Duodenal mucosa (tissue), 2 donors: ENCODE measurements around the gene SPTBN4.
"Not testable (repeated sequence)": the region's sequence is repeated elsewhere in the genome, so short reads cannot be mapped to it uniquely, and the experiment has no call there.

Source experiments
- H3K27ac ChIP-seq: one replicate; pipeline ENCODE4 v1.7.0; 2013; ENCODE audit warnings: low read depth, low read length
- H3K27me3 ChIP-seq, 2 donors: one replicate each; pipeline ENCODE4 v1.7.0; 2013; ENCODE audit warnings: low read length in 2 of 2, control low read depth in 1 of 2; ENCODE audit not compliant: insufficient read depth in 2 of 2, control insufficient read depth in 1 of 2
- H3K36me3 ChIP-seq, 2 donors: one replicate each; pipeline ENCODE4 v1.7.0; 2013; ENCODE audit warnings: low read length in 2 of 2, control low read depth in 1 of 2; ENCODE audit not compliant: insufficient read depth in 2 of 2, control insufficient read depth in 1 of 2
- H3K4me1 ChIP-seq, 2 donors: one replicate each; pipeline ENCODE4 v1.7.0; 2013; ENCODE audit warnings: low read length in 2 of 2, control low read depth in 1 of 2; ENCODE audit not compliant: insufficient read depth in 2 of 2, control insufficient read depth in 1 of 2
- H3K4me3 ChIP-seq, 2 donors: one replicate each; pipeline ENCODE4 v1.7.0; 2013; ENCODE audit warnings: low read length in 2 of 2, low read depth in 1 of 2
- H3K9ac ChIP-seq, 2 donors: one replicate each; pipeline ENCODE4 v1.7.0; 2013; ENCODE audit warnings: low read length in 2 of 2, low read depth in 1 of 2
- H3K9me3 ChIP-seq, 2 donors: one replicate each; pipeline ENCODE4 v1.7.0; 2013; ENCODE audit warnings: low read length in 2 of 2, control low read depth in 1 of 2; ENCODE audit not compliant: control insufficient read depth in 1 of 2

Gene SPTBN4

DNA sequence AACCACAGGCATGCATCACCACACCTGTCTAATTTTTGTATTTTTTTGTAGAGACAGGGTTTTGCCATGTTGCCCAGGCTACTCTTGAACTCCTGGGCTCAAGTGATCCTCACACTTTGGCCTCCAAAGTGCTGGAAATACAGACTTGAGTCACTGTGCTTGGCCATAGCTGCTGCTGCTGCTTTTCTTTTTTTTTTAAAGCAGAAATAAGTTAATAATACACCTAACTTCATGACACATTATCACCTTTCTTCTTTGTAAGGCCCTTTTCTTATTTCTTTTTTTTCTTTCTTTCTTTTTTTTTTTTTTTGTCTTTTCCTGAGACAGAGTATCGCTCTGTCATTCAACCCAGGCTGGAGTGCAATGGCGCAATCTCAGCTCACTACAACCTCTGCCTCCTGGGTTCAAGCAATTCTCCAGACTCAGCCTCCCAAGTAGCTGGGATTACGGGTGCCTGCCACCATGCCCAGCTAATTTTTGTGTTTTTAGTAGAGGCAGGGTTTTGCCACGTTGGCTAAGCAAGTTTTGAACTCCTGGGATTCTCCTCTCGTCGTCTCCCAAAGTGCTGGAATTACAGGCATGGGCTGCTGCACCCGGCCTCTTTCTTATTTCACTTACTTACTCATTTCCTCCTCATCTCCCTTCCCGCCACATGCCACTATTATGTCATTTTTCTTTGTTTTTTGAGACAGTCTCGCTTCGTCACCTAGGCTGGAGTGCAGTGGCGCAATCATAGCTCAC is 118.6 kb downstream of the SPTBN4 start:
- Histone ChIP-seq H3K4me3 (no peak overlapping the region), H3K27me3 (no peaks in the 10 kb centered on the region), H3K9ac (no peak overlapping the region), H3K27ac (no peak overlapping the region), H3K4me1 (no peaks in the 10 kb centered on the region), H3K9me3 (no peaks in the 10 kb centered on the region), H3K36me3 (peaks cover 9 to 49% of the 10 kb centered on the region in 2 donors)

- Histone ChIP-seq H3K27me3 (no peaks in the 10 kb centered on the region), H3K27ac (no peak overlapping the region), H3K4me3 (no peak overlapping the region), H3K9ac (no peak overlapping the region), H3K9me3 (no peaks in the 10 kb centered on the region), H3K36me3 (peaks cover 7 to 43% of the 10 kb centered on the region in 2 donors), H3K4me1 (no peaks in the 10 kb centered on the region)
These were observed 119.2 kb downstream of the SPTBN4 start for GRCh38 chr19:40585982-40586422.

DNA sequence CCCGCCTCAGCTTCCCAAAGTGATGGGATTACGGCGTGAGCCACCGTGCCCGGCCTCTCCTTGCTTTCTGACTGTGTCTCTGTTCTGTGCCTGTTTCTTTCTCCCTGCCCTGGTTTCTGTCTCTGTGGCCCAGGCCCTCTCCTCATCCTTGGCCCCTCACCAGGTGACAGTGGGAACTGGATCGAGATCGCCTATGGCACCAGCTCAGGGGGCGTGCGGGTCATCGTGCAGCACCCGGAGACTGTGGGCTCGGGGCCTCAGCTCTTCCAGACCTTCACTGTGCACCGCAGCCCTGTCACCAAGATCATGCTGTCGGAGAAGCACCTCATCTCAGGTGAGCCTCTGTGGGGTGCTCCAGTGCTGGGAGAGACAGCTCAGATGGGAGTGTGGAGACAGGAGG is 119.8 kb downstream of the SPTBN4 start:
- Histone ChIP-seq H3K36me3 (peaks cover 5 to 37% of the 10 kb centered on the region in 2 donors), H3K9me3 (no peaks in the 10 kb centered on the region), H3K27ac (no peak overlapping the region), H3K4me3 (no peak overlapping the region), H3K9ac (no peak overlapping the region), H3K4me1 (no peaks in the 10 kb centered on the region), H3K27me3 (no peaks in the 10 kb centered on the region)

DNA sequence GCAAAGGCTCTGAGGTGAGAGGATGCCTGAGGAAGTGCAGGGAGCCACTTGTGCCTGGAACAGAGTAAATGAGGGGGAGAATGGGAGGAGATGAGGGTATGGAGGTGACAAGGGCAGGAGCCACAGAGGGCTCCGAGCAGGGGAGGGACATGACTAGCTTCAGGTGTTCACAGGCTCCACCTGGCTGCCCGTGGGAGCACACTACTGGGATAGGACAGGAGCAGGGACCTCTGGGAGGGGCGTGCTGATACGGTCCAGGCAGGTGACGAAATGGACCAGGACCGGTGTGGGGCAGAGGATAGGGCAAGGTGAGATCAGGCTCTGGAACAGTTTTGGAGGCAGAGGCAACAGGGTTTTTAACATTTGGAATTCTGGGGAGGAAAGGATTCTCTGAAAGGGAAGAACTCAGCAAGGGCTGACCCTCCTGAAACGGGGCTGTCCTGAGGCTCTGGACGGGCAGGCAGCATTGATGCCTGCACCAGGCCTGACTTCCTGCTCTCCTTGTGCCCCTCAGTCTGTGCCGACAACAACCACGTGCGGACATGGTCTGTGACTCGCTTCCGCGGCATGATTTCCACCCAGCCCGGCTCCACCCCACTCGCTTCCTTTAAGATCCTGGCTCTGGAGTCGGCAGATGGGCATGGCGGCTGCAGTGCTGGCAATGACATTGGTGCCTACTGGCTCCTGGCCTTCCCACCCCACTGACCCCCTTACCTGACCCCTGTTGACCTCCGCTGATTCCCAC is 121.5 kb downstream of the SPTBN4 start:
- Histone ChIP-seq H3K4me1 (no peaks in the 10 kb centered on the region), H3K9me3 (no peaks in the 10 kb centered on the region), H3K9ac (no peak overlapping the region), H3K36me3 (peaks cover 0 to 35% of the 10 kb centered on the region in 2 donors), H3K4me3 (no peak overlapping the region), H3K27me3 (no peaks in the 10 kb centered on the region), H3K27ac (no peak overlapping the region)

GRCh38 chr19:40588926-40589569 is 122.2 kb downstream of the SPTBN4 start:
- Histone ChIP-seq H3K27ac (no peak overlapping the region), H3K27me3 (no peaks in the 10 kb centered on the region), H3K9ac (no peak overlapping the region), H3K4me3 (no peak overlapping the region), H3K9me3 (no peaks in the 10 kb centered on the region), H3K4me1 (no peaks in the 10 kb centered on the region), H3K36me3 (peaks cover 0 to 33% of the 10 kb centered on the region in 2 donors)

DNA sequence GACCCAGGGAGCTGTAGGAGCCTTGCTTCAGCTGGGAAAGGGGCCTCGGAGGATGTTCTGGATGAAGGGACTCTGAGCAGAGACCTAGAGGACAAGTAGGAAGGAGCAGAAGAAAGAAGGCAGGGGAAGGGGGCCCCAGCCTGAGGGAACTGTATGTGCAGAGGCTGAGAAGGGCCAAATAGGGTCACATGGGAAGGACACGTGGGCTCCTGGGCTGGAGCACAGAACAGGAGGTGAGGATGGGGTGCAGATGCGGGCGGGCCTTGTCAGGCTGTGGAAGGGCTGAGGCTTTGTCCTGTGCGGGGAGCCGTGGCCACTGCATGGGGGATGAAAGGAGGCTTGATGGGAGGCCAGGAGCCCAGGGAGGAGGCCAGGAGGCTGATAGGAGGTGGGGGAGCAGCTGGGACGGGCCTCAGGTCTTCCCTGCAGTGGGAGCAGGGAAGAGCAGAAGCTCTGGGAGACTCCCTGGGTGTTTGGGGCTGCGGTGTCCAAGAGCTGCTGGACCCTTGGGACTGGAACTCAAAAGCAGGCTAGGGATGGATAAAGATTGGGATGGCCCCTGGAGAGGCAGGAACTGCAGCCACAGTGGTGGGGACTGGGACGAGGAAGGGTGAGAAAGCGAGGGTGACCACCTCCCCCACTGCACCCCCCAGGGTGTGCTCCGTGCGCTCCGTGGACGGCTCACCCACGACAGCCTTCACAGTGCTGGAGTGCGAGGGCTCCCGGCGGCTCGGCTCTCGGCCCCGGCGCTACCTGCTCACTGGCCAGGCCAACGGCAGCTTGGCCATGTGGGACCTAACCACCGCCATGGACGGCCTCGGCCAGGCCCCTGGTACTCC is 123.0 kb downstream of the SPTBN4 start:
- Histone ChIP-seq H3K9me3 (no peaks in the 10 kb centered on the region), H3K4me1 (peaks cover 0 to 3% of the 10 kb centered on the region in 2 donors), H3K4me3 (no peak overlapping the region), H3K27ac (no peak overlapping the region), H3K9ac (no peak overlapping the region), H3K27me3 (peaks cover 0 to 5% of the 10 kb centered on the region in 2 donors), H3K36me3 (peaks cover 0 to 26% of the 10 kb centered on the region in 2 donors)

DNA sequence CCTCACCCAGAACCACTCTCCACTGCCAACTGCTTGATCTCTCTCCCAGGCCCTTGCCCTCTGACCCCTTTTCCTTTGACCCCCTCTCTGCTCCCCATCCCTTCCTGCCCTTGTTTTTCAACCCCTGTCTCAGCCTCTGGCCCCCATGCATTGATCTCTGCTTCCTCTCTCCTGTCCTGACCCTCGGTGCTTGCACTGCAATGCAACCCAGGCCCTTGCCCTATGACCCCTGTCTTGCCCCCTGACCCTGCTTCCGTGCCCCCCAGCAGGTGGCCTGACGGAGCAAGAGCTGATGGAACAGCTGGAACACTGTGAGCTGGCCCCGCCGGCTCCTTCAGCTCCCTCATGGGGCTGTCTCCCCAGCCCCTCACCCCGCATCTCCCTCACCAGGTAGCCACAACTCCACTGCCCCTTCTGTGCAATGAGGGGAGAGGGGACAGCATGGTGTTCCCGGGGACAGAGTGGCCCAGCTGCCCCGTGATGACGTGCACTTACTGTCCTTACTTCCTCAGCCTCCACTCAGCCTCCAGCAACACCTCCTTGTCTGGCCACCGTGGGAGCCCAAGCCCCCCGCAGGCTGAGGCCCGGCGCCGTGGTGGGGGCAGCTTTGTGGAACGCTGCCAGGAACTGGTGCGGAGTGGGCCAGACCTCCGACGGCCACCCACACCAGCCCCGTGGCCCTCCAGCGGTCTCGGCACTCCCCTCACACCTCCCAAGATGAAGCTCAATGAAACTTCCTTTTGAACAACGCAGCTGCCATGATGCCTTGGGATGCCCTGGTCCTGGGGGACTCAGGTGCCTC is 123.9 kb downstream of the SPTBN4 start:
- Histone ChIP-seq H3K9ac (no peak overlapping the region), H3K4me3 (no peak overlapping the region), H3K4me1 (peaks cover 0 to 5% of the 10 kb centered on the region in 2 donors), H3K9me3 (no peaks in the 10 kb centered on the region), H3K36me3 (peaks cover 0 to 24% of the 10 kb centered on the region in 2 donors), H3K27ac (no peak overlapping the region), H3K27me3 (peaks cover 0 to 5% of the 10 kb centered on the region in 2 donors)

DNA sequence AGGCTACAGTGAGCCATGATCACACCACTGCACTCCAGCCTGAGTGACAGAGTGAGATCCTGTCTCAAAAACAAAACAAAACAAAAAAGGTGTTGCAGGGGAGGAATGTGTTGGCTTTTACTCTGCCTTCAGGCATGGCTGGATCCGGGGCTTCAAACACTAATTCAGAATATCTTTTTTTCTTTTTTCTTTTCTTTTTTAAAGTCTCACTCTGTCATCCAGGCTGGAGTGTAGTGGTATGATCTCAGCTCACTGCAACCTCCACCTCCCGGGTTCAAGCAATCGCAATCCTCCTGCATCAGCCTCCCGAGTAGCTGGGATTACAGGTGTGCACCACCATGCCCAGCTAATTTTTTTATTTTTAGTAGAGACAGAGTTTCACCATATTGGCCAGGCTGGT is 124.9 kb downstream of the SPTBN4 start:
- not testable (repeated sequence) for H3K4me3 ChIP-seq, H3K27me3 ChIP-seq

GRCh38 chr19:40592170-40592569 is 125.4 kb downstream of the SPTBN4 start:
- Histone ChIP-seq H3K4me3 (no peak overlapping the region), H3K27me3 (peaks cover 0 to 9% of the 10 kb centered on the region in 2 donors), H3K27ac (no peak overlapping the region), H3K9ac (no peak overlapping the region), H3K36me3 (peaks cover 0 to 13% of the 10 kb centered on the region in 2 donors), H3K4me1 (peaks cover 0 to 5% of the 10 kb centered on the region in 2 donors), H3K9me3 (no peaks in the 10 kb centered on the region)

More for the DNA sequence above, 124.9 kb downstream of the SPTBN4 start:
- H3K4me1 ChIP-seq, H3K27ac ChIP-seq, H3K9me3 ChIP-seq, H3K9ac ChIP-seq: not testable (repeated sequence)
- H3K36me3 ChIP-seq: peaks cover 0 to 17% of the 10 kb centered on the region in 2 donors
